ENCODE measurements around the gene RNASEH2A. TPM values are rescaled to one million over a fixed set of nuclear protein-coding genes. Genes with fewer than 3 reads are reported as not detected.
A peak's percentile ranks its signal among the peaks of the same experiment; 100 is the strongest.

RNASEH2A gene
- polyA plus RNA-seq, 1 of the 3 experiments (the other 2 are of a cell fraction), result 48.1 TPM

GRCh38 chr19:12794196-12794941, 12.0 kb upstream of the RNASEH2A start:
- peaks cover 0 to 8% of the 10 kb centered on the region in 2 experiments for H3K36me3 ChIP-seq (replicated peaks in 1 of 2; ENCODE audit: control insufficient read depth in 1 of 2, insufficient read depth in 2 of 2, low read length in 1 of 2)
- peak overlapping the region; percentile 86 to 88 for H3K27ac ChIP-seq (ENCODE audit: low read depth in 2 of 2, low read length in 1 of 2)
- 77% methylated on average over 7 of the region's 7 CpGs for WGBS (ENCODE audit: low lambda C conversion rate)
- no peak for DNase-seq
- CTCF ChIA-PET, result interaction anchor here (3.1 to 17.1 kb wide), 4 partner anchors 17 to 61 kb away, joined by 19 to 447 read pairs (median 181); partner anchors contain the start of genes HOOK2 and TRIR
- TF ChIP-seq NFIC (IDR thresholded peaks at IDR 0.05; ENCODE audit: borderline replicate concordance) (no peak), RFX5 (IDR thresholded peaks at IDR 0.05; ENCODE audit: low read length) (no peak), GATA2 (CRISPR knock-in tag; IDR thresholded peaks at IDR 0.05) (no peak), TEAD4 (IDR thresholded peaks at IDR 0.05; ENCODE audit: borderline replicate concordance, insufficient read depth) (no peak), ELF1 (IDR thresholded peaks at IDR 0.05) (no peak), FOXM1 (IDR thresholded peaks at IDR 0.05; ENCODE audit: low read depth) (no peak), MXI1 (IDR thresholded peaks at IDR 0.05; ENCODE audit: low read depth, low read length) (no peak), RAD21 (IDR thresholded peaks at IDR 0.05; ENCODE audit: low read length) (no peak), MEF2A (IDR thresholded peaks at IDR 0.05; ENCODE audit: borderline replicate concordance, low read depth) (no peak), TAF1 (IDR thresholded peaks at IDR 0.05; ENCODE audit: borderline replicate concordance, low read depth, low read length) (no peak), IRF3 (IDR thresholded peaks at IDR 0.05; ENCODE audit: low read depth, low read length) (no peak), RCOR1 (IDR thresholded peaks at IDR 0.05; ENCODE audit: low read length) (no peak), GABPA (IDR thresholded peaks at IDR 0.05; ENCODE audit: low read depth) (no peak), TCF12 (IDR thresholded peaks at IDR 0.05) (no peak)
- TF ChIP-seq, protein P1, sequence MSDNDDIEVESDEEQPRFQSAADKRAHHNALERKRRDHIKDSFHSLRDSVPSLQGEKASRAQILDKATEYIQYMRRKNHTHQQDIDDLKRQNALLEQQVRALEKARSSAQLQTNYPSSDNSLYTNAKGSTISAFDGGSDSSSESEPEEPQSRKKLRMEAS (IDR thresholded peaks at IDR 0.05; ENCODE audit: low read depth), result no peak
- TF ChIP-seq, protein P2, sequence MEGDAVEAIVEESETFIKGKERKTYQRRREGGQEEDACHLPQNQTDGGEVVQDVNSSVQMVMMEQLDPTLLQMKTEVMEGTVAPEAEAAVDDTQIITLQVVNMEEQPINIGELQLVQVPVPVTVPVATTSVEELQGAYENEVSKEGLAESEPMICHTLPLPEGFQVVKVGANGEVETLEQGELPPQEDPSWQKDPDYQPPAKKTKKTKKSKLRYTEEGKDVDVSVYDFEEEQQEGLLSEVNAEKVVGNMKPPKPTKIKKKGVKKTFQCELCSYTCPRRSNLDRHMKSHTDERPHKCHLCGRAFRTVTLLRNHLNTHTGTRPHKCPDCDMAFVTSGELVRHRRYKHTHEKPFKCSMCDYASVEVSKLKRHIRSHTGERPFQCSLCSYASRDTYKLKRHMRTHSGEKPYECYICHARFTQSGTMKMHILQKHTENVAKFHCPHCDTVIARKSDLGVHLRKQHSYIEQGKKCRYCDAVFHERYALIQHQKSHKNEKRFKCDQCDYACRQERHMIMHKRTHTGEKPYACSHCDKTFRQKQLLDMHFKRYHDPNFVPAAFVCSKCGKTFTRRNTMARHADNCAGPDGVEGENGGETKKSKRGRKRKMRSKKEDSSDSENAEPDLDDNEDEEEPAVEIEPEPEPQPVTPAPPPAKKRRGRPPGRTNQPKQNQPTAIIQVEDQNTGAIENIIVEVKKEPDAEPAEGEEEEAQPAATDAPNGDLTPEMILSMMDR (IDR thresholded peaks at IDR 0.05), result no peak
- TF ChIP-seq, protein P3, sequence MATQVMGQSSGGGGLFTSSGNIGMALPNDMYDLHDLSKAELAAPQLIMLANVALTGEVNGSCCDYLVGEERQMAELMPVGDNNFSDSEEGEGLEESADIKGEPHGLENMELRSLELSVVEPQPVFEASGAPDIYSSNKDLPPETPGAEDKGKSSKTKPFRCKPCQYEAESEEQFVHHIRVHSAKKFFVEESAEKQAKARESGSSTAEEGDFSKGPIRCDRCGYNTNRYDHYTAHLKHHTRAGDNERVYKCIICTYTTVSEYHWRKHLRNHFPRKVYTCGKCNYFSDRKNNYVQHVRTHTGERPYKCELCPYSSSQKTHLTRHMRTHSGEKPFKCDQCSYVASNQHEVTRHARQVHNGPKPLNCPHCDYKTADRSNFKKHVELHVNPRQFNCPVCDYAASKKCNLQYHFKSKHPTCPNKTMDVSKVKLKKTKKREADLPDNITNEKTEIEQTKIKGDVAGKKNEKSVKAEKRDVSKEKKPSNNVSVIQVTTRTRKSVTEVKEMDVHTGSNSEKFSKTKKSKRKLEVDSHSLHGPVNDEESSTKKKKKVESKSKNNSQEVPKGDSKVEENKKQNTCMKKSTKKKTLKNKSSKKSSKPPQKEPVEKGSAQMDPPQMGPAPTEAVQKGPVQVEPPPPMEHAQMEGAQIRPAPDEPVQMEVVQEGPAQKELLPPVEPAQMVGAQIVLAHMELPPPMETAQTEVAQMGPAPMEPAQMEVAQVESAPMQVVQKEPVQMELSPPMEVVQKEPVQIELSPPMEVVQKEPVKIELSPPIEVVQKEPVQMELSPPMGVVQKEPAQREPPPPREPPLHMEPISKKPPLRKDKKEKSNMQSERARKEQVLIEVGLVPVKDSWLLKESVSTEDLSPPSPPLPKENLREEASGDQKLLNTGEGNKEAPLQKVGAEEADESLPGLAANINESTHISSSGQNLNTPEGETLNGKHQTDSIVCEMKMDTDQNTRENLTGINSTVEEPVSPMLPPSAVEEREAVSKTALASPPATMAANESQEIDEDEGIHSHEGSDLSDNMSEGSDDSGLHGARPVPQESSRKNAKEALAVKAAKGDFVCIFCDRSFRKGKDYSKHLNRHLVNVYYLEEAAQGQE (IDR thresholded peaks at IDR 0.05; ENCODE audit: low read depth, low read length), result no peak
- H3K27me3 ChIP-seq (ENCODE audit: insufficient read depth), result no peaks in the 10 kb centered on the region
- peak overlapping the region; percentile 88 for H3K4me2 ChIP-seq
- H3K79me2 ChIP-seq (ENCODE audit: insufficient read depth), result peaks cover 20% of the 10 kb centered on the region
- H2AFZ ChIP-seq (ENCODE audit: low read depth), result peak overlapping the region; percentile 47; the same call in 1 of the 2 replicates
- H3K9ac ChIP-seq, result peak overlapping the region; percentile 95
- H3K4me1 ChIP-seq (ENCODE audit: control insufficient read depth in 1 of 2, insufficient read depth in 2 of 2, low read depth in 1 of 2, low read length in 1 of 2), result peaks cover 13 to 25% of the 10 kb centered on the region in 2 experiments; a peak in 3 of 4 replicates
- POLR2A ChIA-PET, result interaction anchor here (1.0 to 4.4 kb wide), 3 partner anchors 17 to 22 kb away, joined by 3 to 88 read pairs (median 22); no protein-coding TSS in a partner anchor
- peak overlapping the region; percentile 80 to 88 for H3K4me3 ChIP-seq (ENCODE audit: low read depth in 2 of 2, low read length in 1 of 2)
- peaks cover 17% of the 10 kb centered on the region for H4K20me1 ChIP-seq (ENCODE audit: insufficient read depth)
- peaks cover 35% of the 10 kb centered on the region for H3F3A ChIP-seq (replicated peaks; ENCODE audit: insufficient read depth)
- H3K9me2 ChIP-seq, result no peaks in the 10 kb centered on the region
- H3K9me3 ChIP-seq, result no peaks in the 10 kb centered on the region

Data from SK-N-SH (cell line).